ENCODE results near the gene PTK7. TPM values are rescaled to one million over a fixed set of nuclear protein-coding genes. Genes with fewer than 3 reads are reported as not detected.
A peak's percentile ranks its signal among the peaks of the same experiment; 100 is the strongest.

The PTK7 gene
- total RNA-seq, 6 donors from 2014 or later: 68.6 to 180 (median 89.4) TPM

DNA sequence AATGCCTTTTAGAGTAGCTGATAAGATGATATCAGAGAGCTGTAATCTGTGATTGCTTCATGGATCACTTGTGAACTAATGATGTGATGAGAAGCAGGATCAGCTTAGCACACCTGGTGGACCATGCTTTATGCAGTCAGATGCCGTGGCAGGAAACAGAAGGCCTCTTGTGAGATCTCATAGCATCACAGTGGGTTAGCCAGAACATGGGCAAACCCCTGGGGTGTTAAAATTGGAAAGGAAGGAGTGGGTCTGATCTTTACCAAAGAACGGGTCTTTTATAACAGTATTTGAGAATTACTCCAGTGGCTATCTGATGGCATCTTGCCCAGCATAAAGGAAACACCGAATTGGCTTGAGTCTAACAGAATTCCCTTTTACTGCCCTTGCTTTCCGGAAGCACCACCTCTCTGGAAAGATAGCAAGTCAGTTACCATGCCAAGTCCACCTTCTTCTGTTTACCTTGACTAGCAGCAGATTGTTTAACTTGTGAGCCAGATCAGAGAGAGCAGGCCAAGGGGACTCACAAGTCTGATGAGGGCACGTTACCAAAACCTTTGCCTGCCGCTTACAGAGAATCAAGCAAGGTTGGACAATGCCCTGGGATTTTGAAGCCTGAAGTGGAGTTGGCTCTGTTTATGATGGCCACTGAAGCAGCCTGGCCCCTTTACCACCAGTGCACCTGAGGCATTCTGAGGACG is 74.1 kb downstream of the PTK7 start:
- TF ChIP-seq POLR2AphosphoS5 (IDR thresholded peaks at IDR 0.05) (no peak), POLR2A (IDR thresholded peaks at IDR 0.05) (no peak), EP300 (IDR thresholded peaks at IDR 0.05) (no peak)
- TF ChIP-seq, protein P1, sequence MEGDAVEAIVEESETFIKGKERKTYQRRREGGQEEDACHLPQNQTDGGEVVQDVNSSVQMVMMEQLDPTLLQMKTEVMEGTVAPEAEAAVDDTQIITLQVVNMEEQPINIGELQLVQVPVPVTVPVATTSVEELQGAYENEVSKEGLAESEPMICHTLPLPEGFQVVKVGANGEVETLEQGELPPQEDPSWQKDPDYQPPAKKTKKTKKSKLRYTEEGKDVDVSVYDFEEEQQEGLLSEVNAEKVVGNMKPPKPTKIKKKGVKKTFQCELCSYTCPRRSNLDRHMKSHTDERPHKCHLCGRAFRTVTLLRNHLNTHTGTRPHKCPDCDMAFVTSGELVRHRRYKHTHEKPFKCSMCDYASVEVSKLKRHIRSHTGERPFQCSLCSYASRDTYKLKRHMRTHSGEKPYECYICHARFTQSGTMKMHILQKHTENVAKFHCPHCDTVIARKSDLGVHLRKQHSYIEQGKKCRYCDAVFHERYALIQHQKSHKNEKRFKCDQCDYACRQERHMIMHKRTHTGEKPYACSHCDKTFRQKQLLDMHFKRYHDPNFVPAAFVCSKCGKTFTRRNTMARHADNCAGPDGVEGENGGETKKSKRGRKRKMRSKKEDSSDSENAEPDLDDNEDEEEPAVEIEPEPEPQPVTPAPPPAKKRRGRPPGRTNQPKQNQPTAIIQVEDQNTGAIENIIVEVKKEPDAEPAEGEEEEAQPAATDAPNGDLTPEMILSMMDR (IDR thresholded peaks at IDR 0.05): no peak
- H3K36me3 ChIP-seq: peaks cover 0 to 11% (median 3%) of the 10 kb centered on the region in 4 donors
- H3K27ac ChIP-seq: no peak overlapping the region
- H3K4me3 ChIP-seq: no peak overlapping the region
- peak in 1 of 2 donors; percentile 10 for ATAC-seq (ENCODE audit: low FRiP score in 2 of 2)
- no peaks in the 10 kb centered on the region for H3K27me3 ChIP-seq
- H3K4me1 ChIP-seq: no peaks in the 10 kb centered on the region
- DNase-seq: no peak
- 44 to 50% methylated on average over 7 of the region's 7 CpGs for WGBS, 2 donors
- H3K9me3 ChIP-seq: no peaks in the 10 kb centered on the region

DNA sequence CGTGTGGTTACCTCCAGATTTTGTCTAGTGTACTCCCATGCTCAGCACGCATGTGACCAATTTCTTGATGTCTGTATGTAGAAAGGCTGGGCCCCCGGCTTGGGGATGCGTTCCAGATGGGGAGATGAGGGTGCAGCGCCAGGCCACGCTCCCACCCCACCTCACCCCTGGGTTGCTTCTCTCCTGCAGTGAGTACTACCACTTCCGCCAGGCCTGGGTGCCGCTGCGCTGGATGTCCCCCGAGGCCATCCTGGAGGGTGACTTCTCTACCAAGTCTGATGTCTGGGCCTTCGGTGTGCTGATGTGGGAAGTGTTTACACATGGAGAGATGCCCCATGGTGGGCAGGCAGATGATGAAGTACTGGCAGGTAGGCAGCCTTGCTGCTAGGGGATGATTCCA is 83.5 kb downstream of the PTK7 start:
- no peaks in the 10 kb centered on the region for H3K27me3 ChIP-seq
- no peak overlapping the region for H3K4me3 ChIP-seq
- peaks cover 0 to 13% (median 6%) of the 10 kb centered on the region in 4 donors for H3K36me3 ChIP-seq
- no peaks in the 10 kb centered on the region for H3K9me3 ChIP-seq
- TF ChIP-seq POLR2AphosphoS5 (IDR thresholded peaks at IDR 0.05) (no peak), POLR2A (IDR thresholded peaks at IDR 0.05) (no peak), EP300 (IDR thresholded peaks at IDR 0.05) (no peak)
- TF ChIP-seq, protein P1 (IDR thresholded peaks at IDR 0.05): no peak
- DNase-seq: peak in 1 of 2 donors; percentile 73
- 95 to 97% methylated on average over 8 to 11 of the region's 11 CpGs for WGBS, 2 donors
- no peaks in the 10 kb centered on the region for H3K4me1 ChIP-seq
- H3K27ac ChIP-seq: no peak overlapping the region
- ATAC-seq (ENCODE audit: low FRiP score in 2 of 2): no peak

DNA sequence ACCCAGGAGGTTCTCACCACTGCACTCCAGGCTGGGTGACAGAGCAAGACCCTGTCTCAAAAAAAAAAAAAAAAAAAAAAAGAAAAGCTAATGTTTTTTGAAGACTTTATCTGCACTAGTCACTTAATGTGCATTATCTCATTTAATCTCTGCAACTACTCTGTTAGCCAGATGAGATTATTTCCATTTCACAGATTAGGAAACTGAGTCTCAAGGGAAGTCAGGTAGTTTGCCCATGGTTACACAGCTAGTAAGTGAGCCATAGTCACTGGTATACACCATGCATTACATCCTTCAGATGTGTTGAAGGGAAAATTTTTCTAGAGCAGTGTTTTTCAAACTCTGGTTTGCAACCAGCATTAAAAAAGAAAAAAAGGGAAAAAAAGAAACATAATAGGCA is 87.8 kb downstream of the PTK7 start:
- TF ChIP-seq, protein P1 (IDR thresholded peaks at IDR 0.05): no peak
- TF ChIP-seq POLR2AphosphoS5 (IDR thresholded peaks at IDR 0.05) (no peak), EP300 (IDR thresholded peaks at IDR 0.05) (no peak), POLR2A (IDR thresholded peaks at IDR 0.05) (no peak)
- H3K27ac ChIP-seq: no peak overlapping the region

DNA sequence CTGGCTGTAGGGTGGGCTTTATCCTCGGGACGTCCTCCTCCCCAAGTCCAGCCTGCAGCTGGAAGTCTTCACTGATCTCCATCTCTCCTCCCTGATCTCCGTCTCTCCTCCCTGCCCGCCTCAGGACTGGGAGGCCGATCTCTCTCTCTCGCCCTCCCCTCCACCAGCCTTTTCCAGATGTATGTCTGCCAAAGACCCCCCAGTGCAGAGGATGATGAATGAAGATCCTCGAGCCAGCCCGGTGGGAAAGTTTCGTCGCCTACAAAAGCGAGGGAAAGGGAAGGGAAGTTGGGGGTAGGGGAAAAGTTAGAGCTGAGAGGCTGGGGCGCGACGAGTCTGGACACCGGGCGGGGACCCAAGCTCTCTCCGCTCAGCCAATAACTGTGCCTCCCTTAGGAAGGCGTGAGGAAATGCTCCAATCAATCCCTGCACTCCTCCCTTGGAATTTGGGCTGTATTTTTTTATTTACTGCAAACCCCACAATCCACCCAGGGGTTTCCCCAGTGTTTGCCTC is 94.4 kb downstream of the PTK7 start:
- 1% methylated on average over 18 of the region's 18 CpGs for WGBS, 2 donors
- DNase-seq (peak in 1 of 2 donors; percentile 78), ATAC-seq (ENCODE audit: low FRiP score in 2 of 2) (peak; percentile 74 to 86)
- H3K27me3 ChIP-seq: no peaks in the 10 kb centered on the region
- H3K4me1 ChIP-seq: peaks cover 27 to 38% (median 33%) of the 10 kb centered on the region in 4 donors
- H3K36me3 ChIP-seq: peaks cover 0 to 4% (median under 1%) of the 10 kb centered on the region in 4 donors
- peak overlapping the region; percentile 35 to 97 (median 86) for H3K4me3 ChIP-seq
- no peaks in the 10 kb centered on the region for H3K9me3 ChIP-seq
- peak overlapping the region; percentile 95 to 100 (median 96) for H3K27ac ChIP-seq
- TF ChIP-seq POLR2AphosphoS5 (IDR thresholded peaks at IDR 0.05): no peak
- peak in 1 of 4 donors; percentile 2 for TF ChIP-seq EP300 (IDR thresholded peaks at IDR 0.05)

More for the DNA sequence above, 87.8 kb downstream of the PTK7 start:
- Histone ChIP-seq H3K27me3 (no peaks in the 10 kb centered on the region), H3K36me3 (peaks cover 0 to 13% (median 6%) of the 10 kb centered on the region in 4 donors), H3K4me3 (no peak overlapping the region), H3K4me1 (no peaks in the 10 kb centered on the region), H3K9me3 (no peaks in the 10 kb centered on the region)
- DNase-seq (no peak), ATAC-seq (ENCODE audit: low FRiP score in 2 of 2) (no peak)

DNA sequence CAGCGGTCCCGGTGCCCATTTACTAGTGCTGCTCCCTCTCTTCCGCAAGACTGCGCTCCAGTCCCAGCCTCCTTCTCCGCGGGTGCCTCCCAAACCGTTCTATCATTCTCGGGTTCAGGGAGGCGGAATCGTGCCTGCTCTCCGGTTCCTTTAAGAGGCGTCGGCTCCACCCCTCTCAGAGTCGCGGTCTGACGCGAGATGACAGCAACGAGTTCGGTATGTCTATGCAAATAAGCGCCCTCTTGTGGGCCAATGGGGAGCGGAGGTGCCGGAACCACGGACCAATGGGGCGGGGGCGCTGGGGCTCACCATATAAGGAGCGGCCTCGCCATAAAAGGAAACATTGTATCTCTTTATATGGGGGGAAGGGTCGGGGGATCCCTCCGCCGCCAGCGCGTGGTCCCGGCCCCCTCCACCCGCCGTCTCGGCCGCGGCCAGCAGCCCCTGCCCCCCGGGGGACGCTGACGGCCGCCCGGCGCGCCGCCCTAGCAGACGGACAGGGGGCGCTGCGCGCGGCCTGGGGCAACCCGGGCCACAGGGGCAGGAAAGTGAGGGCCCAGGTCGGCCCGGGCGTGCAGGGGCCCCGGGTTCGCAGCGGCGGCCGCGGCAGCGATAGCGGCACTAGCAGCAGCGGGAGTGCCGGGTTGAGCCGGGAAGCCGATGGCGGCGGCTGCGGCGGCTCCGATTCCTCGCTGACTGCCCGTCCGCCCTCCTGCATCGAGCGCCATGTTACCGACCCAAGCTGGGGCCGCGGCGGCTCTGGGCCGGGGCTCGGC is 95.0 kb downstream of the PTK7 start, which contains the start of gene SRF:
SRF (plus strand) TSS at position 339 of the 776 bp plus-strand sequence; CDS start at position 727, 388 bp downstream.
- Histone ChIP-seq H3K36me3 (peaks cover 5 to 10% (median 7%) of the 10 kb centered on the region in 4 donors), H3K27ac (peak within 1 kb of the TSS; percentile 95 to 100 (median 96)), H3K4me3 (peak within 1 kb of the TSS; percentile 79 to 97 (median 88)), H3K9me3 (no peaks in the 10 kb centered on the region), H3K27me3 (no peaks in the 10 kb centered on the region), H3K4me1 (peaks cover 32 to 44% (median 37%) of the 10 kb centered on the region in 4 donors)
- DNase-seq: peak; percentile 97 to 99
- 0% methylated on average over 28 to 59 of the region's 83 CpGs for WGBS, 2 donors
- ATAC-seq (ENCODE audit: low FRiP score in 2 of 2): peak; percentile 87 to 94
- TF ChIP-seq EP300 (IDR thresholded peaks at IDR 0.05): peak in 1 of 4 donors; percentile 1
- TF ChIP-seq POLR2A (IDR thresholded peaks at IDR 0.05): peak in 3 of 4 donors; percentile 54 to 89 (median 63)
- peak; percentile 67 to 79 for TF ChIP-seq POLR2AphosphoS5 (IDR thresholded peaks at IDR 0.05)
- TF ChIP-seq, protein P1 (IDR thresholded peaks at IDR 0.05): peak; percentile 77 to 97 (median 94)
